HG03520 (cell line): ENCODE data around the gene COQ8B.
"Not testable (repeated sequence)": the region's sequence is repeated elsewhere in the genome, so short reads cannot be mapped to it uniquely, and the experiment has no call there.

Source experiments
- ATAC-seq: cut with Tn5 transposase; IDR thresholded peaks from one replicate; pipeline ENCODE4 v1.9.1; 2021; ENCODE audit warnings: mild to moderate bottlenecking, moderate library complexity; ENCODE audit not compliant: unreplicated experiment

COQ8B gene

DNA sequence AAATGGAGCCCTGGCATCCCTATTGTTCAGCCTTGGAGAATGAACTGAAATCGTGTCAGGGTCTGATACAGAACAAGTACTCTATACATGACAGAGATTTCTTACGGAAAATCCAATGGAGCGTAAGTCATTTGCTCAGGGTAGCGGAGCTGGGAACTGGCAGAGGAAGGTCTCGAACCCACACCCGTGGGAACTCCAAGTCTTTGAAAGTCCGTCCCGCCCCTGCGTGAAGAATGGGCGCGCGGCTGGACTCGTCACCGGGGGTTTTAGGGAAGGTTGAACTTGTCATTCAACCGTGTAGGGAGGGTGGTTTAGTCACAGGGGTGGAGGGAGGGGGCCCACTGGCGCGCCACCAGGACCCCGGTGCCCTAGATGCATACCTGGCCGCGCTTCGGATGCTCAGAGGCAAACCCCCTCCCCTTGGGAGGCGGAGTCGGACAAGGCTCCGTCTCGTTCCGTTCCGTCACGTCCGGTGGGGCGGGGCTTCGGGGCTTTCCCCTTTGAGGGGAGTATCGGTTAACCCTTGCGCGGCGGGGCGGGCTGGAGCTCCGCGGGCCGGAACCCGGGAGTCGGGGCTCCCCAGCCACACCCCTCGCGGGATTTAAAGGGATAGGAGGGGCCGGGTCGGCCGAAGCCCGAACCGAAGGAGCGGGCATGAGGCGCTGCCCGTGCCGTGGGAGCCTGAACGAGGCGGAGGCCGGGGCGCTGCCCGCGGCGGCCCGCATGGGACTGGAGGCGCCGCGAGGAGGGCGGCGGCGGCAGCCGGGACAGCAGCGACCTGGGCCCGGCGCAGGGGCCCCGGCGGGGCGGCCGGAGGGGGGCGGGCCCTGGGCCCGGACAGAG, at the start of gene COQ8B, which contains the start of gene ITPKC:
COQ8B (minus strand) TSS at position 405 of the 843 bp plus-strand sequence. CDS start 2,254 bp downstream, outside the sequence.
ITPKC (plus strand) TSS at position 631 of the 843 bp plus-strand sequence; CDS start at position 655, 24 bp downstream.
- ATAC-seq, result peak; percentile 69

GRCh38 chr19:40766385-40766784, 49.7 kb upstream of the COQ8B start:
- not testable (repeated sequence) for ATAC-seq

GRCh38 chr19:40763963-40764362, 47.3 kb upstream of the COQ8B start:
- no peak for ATAC-seq

GRCh38 chr19:40763526-40763925, 46.8 kb upstream of the COQ8B start:
- ATAC-seq, result no peak

- ATAC-seq, result no peak
Observed at GRCh38 chr19:40762754-40763470, 46.2 kb upstream of the COQ8B start.

GRCh38 chr19:40759352-40759751, 42.7 kb upstream of the COQ8B start:
- ATAC-seq, result no peak

DNA sequence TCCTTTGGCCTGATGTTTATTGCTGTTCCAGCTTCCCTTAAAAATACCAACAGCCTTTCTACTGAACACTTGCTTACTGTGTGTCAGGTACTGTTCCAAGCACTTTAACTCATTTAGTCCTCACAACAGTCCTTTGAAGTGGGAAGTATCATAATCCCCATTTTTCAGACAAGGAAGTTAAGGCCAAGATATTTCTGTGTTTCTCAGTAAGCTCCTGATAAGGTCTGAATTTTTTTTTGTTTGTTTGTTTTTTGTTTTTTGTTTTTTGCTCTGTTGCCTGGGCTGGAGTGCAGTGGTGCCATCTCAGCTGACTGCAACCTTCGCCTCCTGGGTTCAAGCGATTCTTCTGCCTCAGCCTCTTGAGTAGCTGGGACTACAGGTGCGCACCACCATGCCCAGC, 41.8 kb upstream of the COQ8B start:
- no peak for ATAC-seq

DNA sequence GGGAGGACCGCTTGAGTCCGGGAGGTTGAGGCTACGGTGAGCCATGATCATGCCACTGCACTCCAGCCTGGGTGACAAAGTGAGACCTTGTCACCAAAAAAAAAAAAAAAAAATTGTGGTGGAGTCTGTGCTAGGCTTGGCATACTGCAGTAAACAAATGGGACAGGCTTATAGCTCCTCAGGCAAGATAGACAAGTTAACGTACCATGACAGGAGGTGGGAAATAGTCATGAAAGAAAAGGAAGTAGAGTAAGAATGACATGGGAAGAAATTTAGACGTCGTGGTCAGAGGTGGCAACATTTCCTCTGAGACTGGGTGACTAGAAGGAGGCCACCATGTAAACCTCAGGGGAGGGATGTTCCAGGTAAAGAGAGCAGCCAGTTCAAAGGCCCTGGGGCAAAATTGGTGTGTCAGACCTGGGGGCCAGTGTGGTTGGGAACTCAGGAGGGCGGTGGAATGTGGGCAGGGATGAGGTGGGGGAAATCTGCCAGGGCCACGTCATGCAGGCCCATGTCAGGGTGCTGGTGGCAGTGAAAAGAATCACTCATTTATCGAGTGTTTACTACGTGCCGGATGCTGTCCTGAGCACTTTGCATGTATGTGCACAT, 39.9 kb upstream of the COQ8B start:
- ATAC-seq, result no peak

GRCh38 chr19:40755791-40756190, 39.1 kb upstream of the COQ8B start:
- no peak for ATAC-seq

DNA sequence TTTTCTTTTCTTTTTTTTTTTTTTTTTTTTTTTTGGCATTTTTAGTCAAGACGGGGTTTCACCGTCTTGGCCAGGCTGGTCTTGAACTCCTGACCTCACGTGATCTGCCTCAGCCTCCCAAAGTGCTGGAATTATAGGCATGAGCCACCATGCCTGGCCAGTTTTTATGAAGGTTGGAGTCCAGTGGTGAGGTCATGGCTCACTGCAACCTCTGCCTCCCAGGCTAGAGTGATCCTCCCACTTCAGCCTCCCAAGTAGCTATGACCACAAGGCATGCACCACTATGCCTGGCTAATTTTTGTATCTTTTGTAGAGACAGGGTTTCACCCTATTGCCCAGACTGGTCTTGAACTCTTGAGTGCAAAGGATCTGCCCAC, 38.5 kb upstream of the COQ8B start:
- no peak for ATAC-seq

DNA sequence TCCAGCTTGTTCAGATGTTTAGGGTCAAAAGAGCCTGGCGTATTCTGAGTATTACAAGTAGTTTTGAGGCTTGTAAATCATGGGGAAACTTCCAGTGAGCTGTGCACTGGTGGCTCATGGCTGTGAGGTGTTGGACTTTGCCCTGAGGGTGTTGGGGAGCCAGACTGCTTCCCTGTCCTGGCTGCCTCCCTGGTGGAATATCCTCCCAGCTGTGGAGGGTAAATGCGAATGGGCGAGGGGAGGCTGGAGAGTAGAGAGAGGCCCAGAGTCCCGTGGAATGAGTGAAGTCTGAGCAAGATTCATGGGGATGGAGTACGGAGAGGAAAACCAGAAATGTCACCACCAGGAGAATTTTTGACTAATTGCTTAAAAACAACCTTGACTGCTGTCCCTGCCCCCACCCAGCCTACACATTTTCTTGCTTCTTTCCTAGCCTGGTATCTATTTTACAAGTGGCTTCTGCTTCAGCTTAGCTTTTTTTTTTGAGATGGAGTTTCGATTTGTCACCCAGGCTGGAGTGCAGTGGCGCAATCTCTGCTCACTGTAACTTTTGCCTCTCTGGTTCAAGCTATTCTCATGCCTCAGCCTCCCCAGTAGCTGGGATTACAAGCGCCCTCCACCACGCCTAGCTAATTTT, 38.0 kb upstream of the COQ8B start:
- ATAC-seq, result no peak

- no peak for ATAC-seq
Observed at GRCh38 chr19:40752257-40752781, 35.6 kb upstream of the COQ8B start.

GRCh38 chr19:40750874-40751537, 34.3 kb upstream of the COQ8B start, which contains the start of gene SNRPA:
TSS of gene SNRPA (plus strand) at chr19:40751203. CDS start at chr19:40751409, 206 bp downstream.
- ATAC-seq, result peak; percentile 46

GRCh38 chr19:40750058-40750873, 33.6 kb upstream of the COQ8B start, which contains the start of gene ACTMAP:
TSS of gene ACTMAP (minus strand) at chr19:40750477. CDS start at chr19:40749803, 674 bp downstream.
- peak; percentile 73 for ATAC-seq

- ATAC-seq, result no peak
Observed at GRCh38 chr19:40747536-40747935, 30.9 kb upstream of the COQ8B start.

DNA sequence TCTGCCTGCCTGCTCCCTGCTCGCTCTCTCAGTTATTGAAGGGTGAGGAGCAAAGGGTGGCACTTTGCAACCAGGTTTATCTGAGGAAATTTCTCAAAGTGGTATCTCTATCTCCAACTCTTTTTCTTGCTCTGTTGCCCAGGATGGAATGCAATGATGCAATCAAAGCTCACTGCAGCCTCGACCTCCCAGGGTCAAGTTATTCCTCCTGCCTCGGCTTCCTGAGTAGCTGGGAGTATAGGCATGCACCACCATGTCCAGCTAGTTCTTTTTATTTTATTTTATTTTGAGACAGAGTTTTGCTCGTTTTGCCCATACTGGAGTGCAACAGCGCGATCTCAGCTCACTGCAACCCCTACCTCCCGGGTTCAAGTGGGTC, 28.7 kb upstream of the COQ8B start:
- ATAC-seq, result no peak

- ATAC-seq, result no peak
Observed at GRCh38 chr19:40744554-40745401, 28.1 kb upstream of the COQ8B start.

DNA sequence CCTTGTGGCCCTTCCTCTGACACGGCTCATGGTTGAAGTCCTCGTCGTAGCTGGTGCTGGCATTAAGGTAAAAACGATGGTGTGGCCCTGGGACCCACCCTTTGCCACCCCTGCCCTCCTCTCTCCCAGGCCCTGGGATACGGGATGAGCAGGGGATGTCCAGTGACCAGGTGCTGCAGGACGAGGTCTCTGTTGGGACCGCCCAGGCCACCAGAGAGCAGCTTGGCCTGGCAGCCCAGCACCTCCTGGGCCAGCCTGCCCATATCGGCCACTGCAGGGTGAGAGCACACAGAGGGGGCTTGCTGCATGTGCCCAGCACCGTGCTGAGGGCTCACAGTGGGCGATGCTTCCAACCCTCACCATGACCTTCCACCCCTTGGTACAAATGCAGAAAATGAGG, 27.2 kb upstream of the COQ8B start:
- ATAC-seq, result no peak
